Activated CD8-positive, alpha-beta T cell treated with anti-CD3 and anti-CD28 coated beads, Interleukin-2, amount 10 ng/mL, durations not matched to agents 7 days and 5 days (primary cell): ENCODE measurements around the gene NOL4L. TPM values are rescaled to one million over a fixed set of nuclear protein-coding genes. Genes with fewer than 3 reads are reported as not detected.

Experiments
- ATAC-seq: fragments of 150-1000 bp; cut with Tn5 transposase; one replicate; pipeline ENCODE4 v1.10.0; 2021; ENCODE audit warnings: moderate library complexity
- CTCF ChIA-PET: fragments of 350-600 bp; sonication (Branson Sonifier 250); formaldehyde crosslinking; loops from one replicate; lab custom pipeline; 2021; ENCODE audit warnings: antibody characterized with exemption; lab: Charles Lee
- POLR2A ChIA-PET: fragments of 350-600 bp; sonication (Branson Sonifier 250); formaldehyde crosslinking; loops from one replicate; lab custom pipeline; 2021; ENCODE audit warnings: antibody characterized with exemption; lab: Charles Lee
- DNase-seq: peaks from one replicate; pipeline ENCODE4 v3.0.0-alpha.2; 2020
- H3K27ac Mint-ChIP-seq: one replicate; pipeline ENCODE4 v1.8.0; 2021; ENCODE audit warnings: mild to moderate bottlenecking, mixed read lengths
- H3K27me3 Mint-ChIP-seq: one replicate; pipeline ENCODE4 v1.8.0; 2021; ENCODE audit warnings: low read depth, mixed read lengths
- H3K36me3 Mint-ChIP-seq: one replicate; pipeline ENCODE4 v1.8.0; 2021; ENCODE audit warnings: low read depth, mixed read lengths
- H3K4me1 Mint-ChIP-seq: one replicate; pipeline ENCODE4 v1.8.0; 2021; ENCODE audit warnings: low read depth, mixed read lengths
- H3K4me3 Mint-ChIP-seq: one replicate; pipeline ENCODE4 v1.8.0; 2021; ENCODE audit warnings: mild to moderate bottlenecking, mixed read lengths
- H3K9me3 Mint-ChIP-seq: one replicate; pipeline ENCODE4 v1.8.0; 2022; ENCODE audit warnings: mixed read lengths; ENCODE audit not compliant: insufficient read depth
- total RNA-seq, 2 experiments: library from RNA; stranded (reverse); gene quantifications; one replicate each; pipeline ENCODE4 v1.2.3, GENCODE V29; 2021

NOL4L gene
- total RNA-seq, 2 experiments from 2014 or later, result 22.2 to 24.5 TPM

DNA sequence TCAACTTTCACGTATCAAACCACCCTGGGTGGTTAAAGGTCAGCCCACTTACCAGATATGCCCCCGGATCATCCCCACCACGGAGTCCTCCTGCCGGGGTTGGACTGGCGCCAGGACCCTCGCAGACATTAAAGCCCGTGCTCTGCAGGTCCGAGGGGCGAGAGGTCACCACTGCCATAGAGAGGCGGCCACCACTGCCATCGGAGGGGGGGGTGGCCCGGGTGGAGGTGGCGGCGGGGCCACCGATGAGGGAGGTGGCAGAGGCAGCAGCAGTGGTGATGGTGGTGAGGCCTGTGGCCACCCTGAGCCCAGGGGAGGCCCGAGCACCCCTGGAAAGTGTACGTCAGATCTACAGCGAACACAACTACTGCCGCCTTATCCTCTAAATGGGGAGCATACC is 150.7 kb downstream of the NOL4L start:
- Mint-ChIP-seq H3K4me1 (peaks cover 10% of the 10 kb centered on the region), H3K4me3 (no peak overlapping the region), H3K9me3 (no peaks in the 10 kb centered on the region), H3K27me3 (no peaks in the 10 kb centered on the region), H3K27ac (no peak overlapping the region), H3K36me3 (peaks cover 77% of the 10 kb centered on the region)
- no peak for ATAC-seq
- DNase-seq, result no peak
- ChIA-PET CTCF (interaction anchor here (1.2 kb wide), 1 partner anchor 87 kb away, joined by 3 read pairs; no protein-coding TSS in a partner anchor), POLR2A (interaction anchor here (0.7 kb wide), 1 partner anchor 54 kb away, joined by 3 read pairs; no protein-coding TSS in a partner anchor)

DNA sequence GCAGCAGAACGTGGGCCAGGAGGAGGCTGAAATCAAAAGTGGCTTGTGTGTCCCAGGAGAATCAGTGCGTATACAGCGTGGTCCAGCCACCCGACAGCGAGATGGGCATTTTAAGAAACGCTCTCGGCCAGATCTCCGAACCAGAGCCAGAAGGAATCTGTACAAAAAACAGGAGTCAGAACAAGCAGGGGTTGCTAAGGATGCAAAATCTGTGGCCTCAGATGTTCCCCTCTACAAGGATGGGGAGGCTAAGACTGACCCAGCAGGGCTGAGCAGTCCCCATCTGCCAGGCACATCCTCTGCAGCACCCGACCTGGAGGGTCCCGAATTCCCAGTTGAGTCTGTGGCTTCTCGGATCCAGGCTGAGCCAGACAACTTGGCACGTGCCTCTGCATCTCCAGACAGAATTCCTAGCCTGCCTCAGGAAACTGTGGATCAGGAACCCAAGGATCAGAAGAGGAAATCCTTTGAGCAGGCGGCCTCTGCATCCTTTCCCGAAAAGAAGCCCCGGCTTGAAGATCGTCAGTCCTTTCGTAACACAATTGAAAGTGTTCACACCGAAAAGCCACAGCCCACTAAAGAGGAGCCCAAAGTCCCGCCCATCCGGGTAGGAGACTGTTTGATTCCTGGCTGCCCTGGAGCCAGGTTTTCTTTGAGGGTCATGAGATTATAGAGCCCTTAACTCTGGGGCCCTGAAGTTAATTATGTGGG is 151.7 kb downstream of the NOL4L start:
- CTCF ChIA-PET, result interaction anchor here (1.2 kb wide), 1 partner anchor 88 kb away, joined by 3 read pairs; no protein-coding TSS in a partner anchor
- Mint-ChIP-seq H3K4me1 (peaks cover under 1% of the 10 kb centered on the region), H3K4me3 (no peak overlapping the region), H3K36me3 (peaks cover 76% of the 10 kb centered on the region), H3K9me3 (no peaks in the 10 kb centered on the region), H3K27ac (no peak overlapping the region), H3K27me3 (no peaks in the 10 kb centered on the region)
- DNase-seq, result peak; percentile 11
- POLR2A ChIA-PET, result no interaction called here
- no peak for ATAC-seq

DNA sequence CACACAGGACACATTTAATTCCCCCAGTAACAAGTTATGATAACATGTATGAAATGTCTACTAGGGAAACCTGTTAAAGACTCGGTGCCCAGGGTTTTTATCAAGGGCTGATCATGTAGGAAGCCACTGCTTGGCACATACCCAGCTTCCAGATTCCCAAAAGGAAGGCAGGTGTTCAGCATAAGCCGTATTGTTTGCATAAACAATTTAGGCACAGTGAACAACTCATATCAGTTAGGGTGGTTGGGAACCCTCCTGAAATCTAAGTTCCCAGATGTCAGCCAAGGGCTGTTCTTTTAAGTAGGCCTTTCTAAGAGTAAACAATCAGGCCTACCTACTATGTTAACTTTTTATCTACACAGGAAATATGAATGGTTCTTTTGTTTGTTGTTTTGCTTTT is 152.9 kb downstream of the NOL4L start:
- Mint-ChIP-seq H3K27ac (no peak overlapping the region), H3K36me3 (peaks cover 79% of the 10 kb centered on the region), H3K4me1 (no peaks in the 10 kb centered on the region), H3K4me3 (no peak overlapping the region), H3K27me3 (no peaks in the 10 kb centered on the region), H3K9me3 (no peaks in the 10 kb centered on the region)
- CTCF ChIA-PET, result no interaction called here
- ATAC-seq (no peak), DNase-seq (no peak)
- POLR2A ChIA-PET, result no interaction called here

- no peak overlapping the region for H3K27ac Mint-ChIP-seq
- no peak for ATAC-seq
Measured at GRCh38 chr20:32431457-32431856, 153.7 kb downstream of the NOL4L start.

DNA sequence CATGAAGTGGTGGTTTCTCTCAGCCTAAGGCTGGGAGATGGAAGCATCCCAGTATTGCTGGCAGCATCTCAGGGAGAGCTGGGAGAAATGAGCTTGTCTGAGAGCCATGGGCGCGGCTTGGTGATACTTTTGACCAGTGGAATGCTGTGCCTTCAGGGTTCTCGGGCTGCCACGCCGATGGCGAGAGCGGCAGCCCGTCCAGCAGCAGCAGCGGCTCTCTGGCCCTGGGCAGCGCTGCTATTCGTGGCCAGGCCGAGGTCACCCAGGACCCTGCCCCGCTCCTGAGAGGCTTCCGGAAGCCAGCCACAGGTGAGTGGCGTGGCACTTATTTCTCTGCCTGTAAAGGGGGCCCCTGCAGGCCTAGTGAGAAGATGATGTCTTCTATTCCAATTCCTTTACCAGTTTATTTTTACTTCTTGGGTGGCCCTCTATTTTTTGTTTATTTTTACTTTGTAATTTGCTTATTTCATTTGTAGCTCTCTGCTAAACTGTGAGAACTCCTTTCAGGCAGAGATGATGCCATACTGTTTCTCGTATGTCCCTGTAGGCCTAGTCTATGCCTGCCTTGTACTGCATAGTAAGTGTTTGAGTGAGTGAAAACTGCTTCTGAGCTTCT is 155.3 kb downstream of the NOL4L start:
- peak; percentile 1 for DNase-seq
- Mint-ChIP-seq H3K36me3 (peaks cover 68% of the 10 kb centered on the region), H3K4me3 (no peak overlapping the region), H3K9me3 (no peaks in the 10 kb centered on the region), H3K27ac (no peak overlapping the region), H3K27me3 (no peaks in the 10 kb centered on the region), H3K4me1 (no peaks in the 10 kb centered on the region)
- ChIA-PET CTCF (interaction anchor here (1.4 kb wide), 1 partner anchor 223 kb away, joined by 6 read pairs; no protein-coding TSS in a partner anchor), POLR2A (interaction anchor here (0.6 kb wide), 1 partner anchor 49 kb away, joined by 3 read pairs; no protein-coding TSS in a partner anchor)
- no peak for ATAC-seq

More at GRCh38 chr20:32431457-32431856, 153.7 kb downstream of the NOL4L start:
- no peaks in the 10 kb centered on the region for H3K4me1 Mint-ChIP-seq
- H3K9me3 Mint-ChIP-seq, result no peaks in the 10 kb centered on the region
- DNase-seq, result peak; percentile 8
- no peaks in the 10 kb centered on the region for H3K27me3 Mint-ChIP-seq
- ChIA-PET CTCF (no interaction called here), POLR2A (interaction anchor here (0.6 kb wide), 2 partner anchors 18 to 260 kb away, joined by 3 to 5 read pairs; no protein-coding TSS in a partner anchor)
- no peak overlapping the region for H3K4me3 Mint-ChIP-seq
- H3K36me3 Mint-ChIP-seq, result peaks cover 77% of the 10 kb centered on the region

DNA sequence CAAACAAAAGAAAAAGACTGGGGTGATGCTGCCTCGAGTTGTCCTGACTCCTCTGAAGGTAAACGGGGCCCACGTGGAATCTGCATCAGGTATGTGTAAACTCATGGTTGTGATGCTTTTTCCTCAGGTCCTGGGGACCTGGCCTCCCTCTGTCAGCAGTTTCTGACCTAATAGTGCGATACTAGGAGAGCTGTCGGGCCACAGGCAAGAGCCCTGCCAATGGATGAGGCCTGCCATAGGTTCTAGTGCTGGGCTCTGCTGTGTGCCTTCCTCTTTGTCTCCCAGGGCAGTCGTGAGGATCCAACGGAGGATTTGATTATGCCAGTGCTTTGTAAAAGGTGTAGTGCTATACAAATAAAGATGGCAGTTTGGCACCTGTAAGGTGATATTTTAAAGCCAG is 155.8 kb downstream of the NOL4L start:
- DNase-seq, result no peak
- no peaks in the 10 kb centered on the region for H3K9me3 Mint-ChIP-seq
- POLR2A ChIA-PET, result no interaction called here
- no peaks in the 10 kb centered on the region for H3K27me3 Mint-ChIP-seq
- no peak for ATAC-seq
- H3K4me1 Mint-ChIP-seq, result no peaks in the 10 kb centered on the region
- CTCF ChIA-PET, result no interaction called here
- H3K27ac Mint-ChIP-seq, result no peak overlapping the region
- peaks cover 66% of the 10 kb centered on the region for H3K36me3 Mint-ChIP-seq
- H3K4me3 Mint-ChIP-seq, result no peak overlapping the region

GRCh38 chr20:32427996-32428395 is 157.1 kb downstream of the NOL4L start:
- POLR2A ChIA-PET, result no interaction called here
- Mint-ChIP-seq H3K36me3 (peaks cover 52% of the 10 kb centered on the region), H3K27me3 (no peaks in the 10 kb centered on the region), H3K4me3 (no peak overlapping the region), H3K27ac (no peak overlapping the region), H3K4me1 (no peaks in the 10 kb centered on the region), H3K9me3 (no peaks in the 10 kb centered on the region)
- CTCF ChIA-PET, result interaction anchor here (2.3 kb wide), 1 partner anchor 42 kb away, joined by 5 read pairs; no protein-coding TSS in a partner anchor
- DNase-seq (no peak), ATAC-seq (no peak)

DNA sequence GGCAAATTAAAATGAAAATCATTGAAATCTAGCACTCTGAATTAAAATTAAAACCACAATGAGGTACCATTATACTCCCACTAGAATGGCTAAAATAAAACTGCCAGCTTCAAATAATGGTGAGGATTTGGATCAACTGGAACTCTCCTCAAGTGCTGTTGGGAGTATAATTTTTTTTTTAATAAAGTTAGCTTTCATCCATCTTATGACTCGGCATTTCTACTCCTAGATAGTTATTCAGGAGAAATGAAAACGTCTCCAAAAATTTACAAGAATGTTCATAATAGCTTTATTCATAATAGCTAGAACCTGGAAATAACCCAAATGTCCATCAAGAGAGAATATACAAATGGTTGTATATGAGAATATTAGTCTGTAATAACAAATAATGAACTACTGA is 163.8 kb downstream of the NOL4L start:
- DNase-seq, result no peak
- peaks cover 23% of the 10 kb centered on the region for H3K36me3 Mint-ChIP-seq
- no peaks in the 10 kb centered on the region for H3K27me3 Mint-ChIP-seq
- ATAC-seq, result no peak
- H3K27ac Mint-ChIP-seq, result no peak overlapping the region
- peaks cover 5% of the 10 kb centered on the region for H3K4me1 Mint-ChIP-seq
- POLR2A ChIA-PET, result no interaction called here
- CTCF ChIA-PET, result no interaction called here
- no peaks in the 10 kb centered on the region for H3K9me3 Mint-ChIP-seq
- no peak overlapping the region for H3K4me3 Mint-ChIP-seq

GRCh38 chr20:32418376-32418775 is 166.8 kb downstream of the NOL4L start:
- Mint-ChIP-seq H3K27me3 (no peaks in the 10 kb centered on the region), H3K4me3 (no peak overlapping the region), H3K4me1 (peaks cover 20% of the 10 kb centered on the region), H3K27ac (no peak overlapping the region), H3K36me3 (peaks cover 27% of the 10 kb centered on the region), H3K9me3 (no peaks in the 10 kb centered on the region)
- CTCF ChIA-PET, result no interaction called here
- ATAC-seq (no peak), DNase-seq (no peak)
- POLR2A ChIA-PET, result no interaction called here

DNA sequence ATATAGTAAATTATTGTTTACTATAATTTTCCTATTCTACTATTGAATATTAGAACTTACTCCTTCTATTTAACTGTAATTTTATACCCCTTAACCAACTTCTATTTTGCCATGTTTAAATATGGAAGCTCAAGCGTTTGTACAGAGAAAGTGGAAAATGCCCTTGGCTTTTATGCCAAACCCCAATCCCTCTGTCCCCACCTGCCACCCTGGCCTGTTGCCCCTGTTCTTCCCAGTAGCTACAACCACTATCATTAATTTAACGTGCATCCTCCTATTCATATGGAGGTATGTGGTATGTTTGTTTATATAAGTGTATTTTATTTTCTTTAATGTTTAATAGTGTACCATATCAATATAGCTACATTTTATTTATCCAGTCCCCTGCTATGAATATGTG is 168.9 kb downstream of the NOL4L start:
- peaks cover 36% of the 10 kb centered on the region for H3K4me1 Mint-ChIP-seq
- no peak overlapping the region for H3K4me3 Mint-ChIP-seq
- H3K9me3 Mint-ChIP-seq, result no peaks in the 10 kb centered on the region
- DNase-seq (no peak), ATAC-seq (no peak)
- ChIA-PET POLR2A (interaction anchor here (0.6 kb wide), 1 partner anchor 120 kb away, joined by 3 read pairs; no protein-coding TSS in a partner anchor), CTCF (interaction anchor here (0.9 kb wide), 1 partner anchor 23 kb away, joined by 3 read pairs; no protein-coding TSS in a partner anchor)
- peaks cover 32% of the 10 kb centered on the region for H3K36me3 Mint-ChIP-seq
- no peak overlapping the region for H3K27ac Mint-ChIP-seq
- H3K27me3 Mint-ChIP-seq, result no peaks in the 10 kb centered on the region

DNA sequence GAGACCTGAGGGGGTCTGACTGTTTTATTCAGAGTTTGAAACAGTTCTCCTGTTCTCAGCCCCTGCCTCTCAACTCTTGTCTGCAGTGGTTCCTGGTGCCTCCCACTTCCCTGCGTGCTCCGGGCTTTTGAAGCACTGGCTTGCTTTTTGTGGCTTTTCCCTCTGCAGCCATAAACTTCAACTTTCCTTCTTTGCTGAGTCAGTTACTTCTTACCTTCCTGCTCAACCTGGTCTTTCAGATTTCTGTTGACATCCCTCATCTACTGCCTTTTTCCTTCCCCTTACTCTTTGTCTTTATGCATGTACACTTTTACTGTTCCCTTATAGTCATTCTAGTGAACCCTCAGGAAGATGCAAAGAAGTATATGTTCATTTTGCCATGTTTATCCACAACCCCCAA is 169.6 kb downstream of the NOL4L start:
- peaks cover 36% of the 10 kb centered on the region for H3K4me1 Mint-ChIP-seq
- no peaks in the 10 kb centered on the region for H3K27me3 Mint-ChIP-seq
- H3K27ac Mint-ChIP-seq, result peak overlapping the region; percentile 3
- peaks cover 29% of the 10 kb centered on the region for H3K36me3 Mint-ChIP-seq
- CTCF ChIA-PET, result no interaction called here
- ATAC-seq (no peak), DNase-seq (no peak)
- H3K9me3 Mint-ChIP-seq, result no peaks in the 10 kb centered on the region
- POLR2A ChIA-PET, result interaction anchor here (0.6 kb wide), 1 partner anchor 119 kb away, joined by 3 read pairs; no protein-coding TSS in a partner anchor
- no peak overlapping the region for H3K4me3 Mint-ChIP-seq
